Adrenal gland (tissue), 5 donors: ENCODE data around the gene CACNA1H.

Source experiments
- CTCF ChIP-seq, 6 experiments: fragments of 450-650 bp in 4 of 6; fragments of 200-600 bp in 2 of 6; sonication (generic) in 1 of 6; IDR thresholded peaks; 1 replicate in 5 of 6; 2 replicates in 1 of 6; pipeline versions ENCODE4 v1.5.1 to v1.8.0; 2016 to 2021; ENCODE audit warnings: antibody characterized with exemption in 6 of 6, mild to moderate bottlenecking in 2 of 6, moderate library complexity in 1 of 6
- POLR2A ChIP-seq, 2 donors: fragments of 450-650 bp; IDR thresholded peaks; one replicate each; pipeline ENCODE4 v1.6.1; 2017; ENCODE audit warnings: antibody characterized with exemption in 2 of 2, mild to moderate bottlenecking in 2 of 2, moderate library complexity in 1 of 2
- donor health status: DM: no; HTN: no; CAD: no.

DNA sequence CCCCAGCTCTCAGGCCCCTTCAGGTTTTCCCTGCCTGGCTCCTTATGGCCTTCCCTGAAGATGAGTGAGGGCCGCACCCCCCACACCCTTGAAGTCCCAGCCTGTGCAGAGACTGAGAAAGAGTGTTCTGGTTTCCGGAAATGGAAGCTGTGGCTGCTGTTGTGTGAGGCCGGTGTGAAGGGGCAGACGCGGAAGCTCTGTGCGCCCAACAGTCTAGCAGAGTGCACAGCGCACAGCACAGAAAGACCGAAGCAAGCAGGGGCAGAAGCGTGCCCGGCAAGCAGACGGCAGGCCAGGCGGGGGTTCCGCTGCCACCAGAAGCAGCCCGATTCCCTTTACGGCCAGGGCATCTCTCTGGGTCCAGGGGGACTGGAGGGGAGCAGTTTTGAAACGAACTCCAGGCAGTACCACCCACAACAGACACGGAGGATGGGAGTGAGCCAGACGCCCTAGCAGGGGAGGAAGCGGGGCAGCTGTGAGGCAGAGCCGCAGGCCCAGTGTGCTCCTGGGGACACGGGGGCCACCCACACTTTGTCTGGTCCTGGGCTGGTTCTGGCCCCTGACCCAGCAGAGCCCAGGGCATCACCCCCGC lies 55.4 kb downstream of the CACNA1H start:
- TF ChIP-seq CTCF (IDR thresholded peaks at IDR 0.05) (no peak), POLR2A (IDR thresholded peaks at IDR 0.05) (no peak)
